ENCODE results near the gene KANK2.
"Not testable (repeated sequence)": the region's sequence is repeated elsewhere in the genome, so short reads cannot be mapped to it uniquely, and the experiment has no call there.

The KANK2 gene

GRCh38 chr19:11169896-11170678 lies 27.3 kb downstream of the KANK2 start:
- DNase-seq = no peak

GRCh38 chr19:11168568-11168967 lies 28.8 kb downstream of the KANK2 start:
- no peak for DNase-seq

GRCh38 chr19:11166281-11167142 lies 30.8 kb downstream of the KANK2 start:
- DNase-seq = no peak

GRCh38 chr19:11165486-11166030 lies 31.8 kb downstream of the KANK2 start:
- no peak for DNase-seq

- no peak for DNase-seq
Observed at GRCh38 chr19:11164879-11165406, 32.4 kb downstream of the KANK2 start.

- no peak for DNase-seq
Observed at GRCh38 chr19:11164296-11164695, 33.0 kb downstream of the KANK2 start.

GRCh38 chr19:11160440-11160768 lies 36.9 kb downstream of the KANK2 start:
- not testable (repeated sequence) for DNase-seq

- DNase-seq = no peak
Observed at GRCh38 chr19:11159598-11160439, 37.5 kb downstream of the KANK2 start.

- DNase-seq = peak; percentile 93
Observed at GRCh38 chr19:11155373-11156120, 41.8 kb downstream of the KANK2 start, which contains the start of gene SPC24. Gene SPC24, minus strand, starts transcription at chr19:11155782. Its CDS starts 6 bp downstream, at chr19:11155776.

- no peak for DNase-seq
Observed at GRCh38 chr19:11154683-11155047, 42.7 kb downstream of the KANK2 start.

- DNase-seq = no peak
Observed at GRCh38 chr19:11152318-11153062, 44.9 kb downstream of the KANK2 start.

GRCh38 chr19:11151181-11151580 lies 46.2 kb downstream of the KANK2 start:
- no peak for DNase-seq

GRCh38 chr19:11148001-11148400 lies 49.3 kb downstream of the KANK2 start:
- DNase-seq = no peak

GRCh38 chr19:11145536-11145924 lies 51.8 kb downstream of the KANK2 start:
- DNase-seq = no peak

- DNase-seq = no peak
Observed at GRCh38 chr19:11142528-11143171, 54.7 kb downstream of the KANK2 start.

GRCh38 chr19:11141937-11142527 lies 55.3 kb downstream of the KANK2 start:
- no peak for DNase-seq

GRCh38 chr19:11140896-11141295 lies 56.4 kb downstream of the KANK2 start:
- DNase-seq = no peak

GRCh38 chr19:11140023-11140538 lies 57.3 kb downstream of the KANK2 start:
- not testable (repeated sequence) for DNase-seq

GRCh38 chr19:11138601-11139300 lies 58.6 kb downstream of the KANK2 start:
- no peak for DNase-seq

Data from CD4-positive, alpha-beta T cell treated with Interleukin-6 for 4 hours (primary cell).